Transverse colon (tissue), 4 donors: Measurements from ENCODE around the gene RPA1.
"Not testable (repeated sequence)": the region's sequence is repeated elsewhere in the genome, so short reads cannot be mapped to it uniquely, and the experiment has no call there.

Experiments
- CTCF ChIP-seq, 5 experiments: fragments of 200-600 bp in 3 of 5; fragments of 450-650 bp in 2 of 5; sonication (generic) in 3 of 5; IDR thresholded peaks; 1 replicate in 2 of 5; 2 replicates in 3 of 5; pipeline ENCODE4 v1.5.1; 2016 to 2017; ENCODE audit warnings: antibody characterized with exemption in 5 of 5, inconsistent platforms in 3 of 5, mild to moderate bottlenecking in 2 of 5, moderate library complexity in 1 of 5
- EP300 ChIP-seq: sonication (generic); formaldehyde crosslinking; IDR thresholded peaks from one replicate; pipeline ENCODE4 v1.6.1; 2017; ENCODE audit warnings: antibody characterized with exemption, low read depth
- POLR2A ChIP-seq: fragments of 450-650 bp; IDR thresholded peaks from one replicate; pipeline ENCODE4 v1.6.1; 2016; ENCODE audit warnings: antibody characterized with exemption, mild to moderate bottlenecking, moderate library complexity
- POLR2AphosphoS5 ChIP-seq, 3 donors: sonication (generic); formaldehyde crosslinking; IDR thresholded peaks; one replicate each; pipeline ENCODE4 v1.6.1; 2016; ENCODE audit warnings: antibody characterized with exemption in 3 of 3

GRCh38 chr17:1895479-1895878 lies 65.7 kb downstream of the RPA1 start:
- not testable (repeated sequence) for TF ChIP-seq CTCF (IDR thresholded peaks at IDR 0.05); POLR2A; EP300; POLR2AphosphoS5 (IDR thresholded peaks at IDR 0.05)
